Neutrophil (primary cell): ENCODE data around the gene LIG3.

Source experiments
- H3K27ac ChIP-seq: fragments of 200-600 bp; sonication (generic); 2 replicates; pipeline ENCODE4 v1.5.1; 2016; ENCODE audit warnings: mild to moderate bottlenecking, moderate library complexity
- H3K27me3 ChIP-seq: fragments of 200-600 bp; sonication (generic); 2 replicates; pipeline ENCODE4 v1.6.0; 2016; ENCODE audit warnings: mild to moderate bottlenecking
- H3K36me3 ChIP-seq: fragments of 200-600 bp; sonication (generic); 2 replicates; pipeline ENCODE4 v1.5.1; 2017
- H3K4me1 ChIP-seq, 2 experiments: fragments of 200-600 bp in 1 of 2; sonication (generic) in 1 of 2; 1 replicate in 1 of 2; 2 replicates in 1 of 2; pipeline versions ENCODE4 v1.5.1 to v1.6.1; 2013 to 2016; ENCODE audit warnings: low read depth in 1 of 2, low read length in 1 of 2, mild to moderate bottlenecking in 1 of 2, moderate library complexity in 1 of 2; ENCODE audit not compliant: control insufficient read depth in 1 of 2, insufficient read depth in 1 of 2
- H3K4me3 ChIP-seq, 2 experiments: fragments of 200-600 bp in 1 of 2; sonication (generic) in 1 of 2; 1 replicate in 1 of 2; 2 replicates in 1 of 2; pipeline ENCODE4 v1.5.1; 2013 to 2016; ENCODE audit warnings: low read depth in 1 of 2, low read length in 1 of 2, mild to moderate bottlenecking in 1 of 2, moderate library complexity in 1 of 2
- H3K9me3 ChIP-seq: fragments of 200-600 bp; sonication (generic); 2 replicates; pipeline ENCODE4 v1.5.1; 2016
- TF ChIP-seq, protein P1 (sequence below): fragments of 200-600 bp; sonication (generic); IDR thresholded peaks from 2 replicates; pipeline ENCODE4 v1.5.1; 2016; ENCODE audit warnings: antibody characterized with exemption

LIG3 gene

DNA sequence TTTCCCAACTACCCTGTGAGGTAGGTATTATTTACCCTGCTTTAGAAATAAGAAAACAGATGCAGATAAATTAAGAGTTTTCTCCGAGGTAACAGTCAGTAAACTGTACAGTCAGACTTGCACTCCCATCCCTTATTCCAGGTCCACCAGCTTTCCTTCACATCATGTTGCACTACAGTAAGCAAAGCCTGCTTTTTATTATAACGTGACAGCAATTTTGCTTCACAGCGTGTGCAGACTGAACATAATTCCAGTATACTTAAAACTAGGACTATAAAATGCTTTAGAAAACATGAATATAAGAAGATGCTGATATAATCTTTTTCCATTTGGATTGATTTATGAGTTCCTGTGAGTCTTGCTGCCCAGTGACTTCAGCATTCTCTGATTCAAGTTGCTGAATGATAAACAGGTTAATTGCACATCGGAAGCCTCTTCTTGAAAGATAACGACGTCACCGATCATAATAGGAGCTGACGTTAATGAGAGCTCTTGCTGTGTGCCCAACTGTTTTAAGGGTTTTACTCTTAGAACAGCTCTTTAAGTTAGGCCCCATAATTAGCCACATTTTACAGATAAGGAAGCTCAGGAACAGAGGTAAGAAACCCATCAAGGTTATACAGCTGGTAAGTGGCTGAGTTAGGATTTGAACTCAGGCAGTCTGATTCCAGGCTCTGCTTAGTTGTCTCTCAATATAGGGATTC lies 1.4 kb downstream of the LIG3 start:
- no peaks in the 10 kb centered on the region for H3K9me3 ChIP-seq
- TF ChIP-seq, protein P1, sequence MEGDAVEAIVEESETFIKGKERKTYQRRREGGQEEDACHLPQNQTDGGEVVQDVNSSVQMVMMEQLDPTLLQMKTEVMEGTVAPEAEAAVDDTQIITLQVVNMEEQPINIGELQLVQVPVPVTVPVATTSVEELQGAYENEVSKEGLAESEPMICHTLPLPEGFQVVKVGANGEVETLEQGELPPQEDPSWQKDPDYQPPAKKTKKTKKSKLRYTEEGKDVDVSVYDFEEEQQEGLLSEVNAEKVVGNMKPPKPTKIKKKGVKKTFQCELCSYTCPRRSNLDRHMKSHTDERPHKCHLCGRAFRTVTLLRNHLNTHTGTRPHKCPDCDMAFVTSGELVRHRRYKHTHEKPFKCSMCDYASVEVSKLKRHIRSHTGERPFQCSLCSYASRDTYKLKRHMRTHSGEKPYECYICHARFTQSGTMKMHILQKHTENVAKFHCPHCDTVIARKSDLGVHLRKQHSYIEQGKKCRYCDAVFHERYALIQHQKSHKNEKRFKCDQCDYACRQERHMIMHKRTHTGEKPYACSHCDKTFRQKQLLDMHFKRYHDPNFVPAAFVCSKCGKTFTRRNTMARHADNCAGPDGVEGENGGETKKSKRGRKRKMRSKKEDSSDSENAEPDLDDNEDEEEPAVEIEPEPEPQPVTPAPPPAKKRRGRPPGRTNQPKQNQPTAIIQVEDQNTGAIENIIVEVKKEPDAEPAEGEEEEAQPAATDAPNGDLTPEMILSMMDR: no peak
- peaks cover 22 to 24% of the 10 kb centered on the region in 2 experiments for H3K4me1 ChIP-seq
- no peaks in the 10 kb centered on the region for H3K27me3 ChIP-seq
- H3K36me3 ChIP-seq: peaks cover 11% of the 10 kb centered on the region
- H3K27ac ChIP-seq: peak overlapping the region; percentile 86
- peak overlapping the region; percentile 79 to 80 for H3K4me3 ChIP-seq

DNA sequence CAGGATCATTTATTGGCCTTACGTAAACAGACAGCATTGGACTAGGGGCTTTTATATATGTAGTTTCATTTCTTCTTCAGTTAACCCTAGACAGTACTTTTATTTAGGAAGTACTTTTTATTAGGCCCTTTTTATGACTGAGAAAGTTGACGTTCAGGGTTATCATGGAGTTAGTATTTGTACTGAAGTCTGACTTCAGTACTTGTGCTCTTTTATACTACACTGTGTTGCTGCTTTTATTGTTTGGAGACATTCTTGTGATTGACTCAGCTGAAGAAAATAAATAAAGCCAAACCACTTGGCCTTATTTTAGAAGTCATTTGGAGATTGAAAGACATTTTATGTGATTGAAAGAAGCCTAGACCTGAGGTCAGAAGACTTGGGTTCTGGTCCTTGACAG lies 6.9 kb downstream of the LIG3 start:
- Histone ChIP-seq H3K27ac (no peak overlapping the region), H3K9me3 (no peaks in the 10 kb centered on the region), H3K4me1 (peaks cover 38 to 41% of the 10 kb centered on the region in 2 experiments), H3K4me3 (no peak overlapping the region), H3K27me3 (no peaks in the 10 kb centered on the region), H3K36me3 (peaks cover 16% of the 10 kb centered on the region)
- TF ChIP-seq, protein P1: no peak

DNA sequence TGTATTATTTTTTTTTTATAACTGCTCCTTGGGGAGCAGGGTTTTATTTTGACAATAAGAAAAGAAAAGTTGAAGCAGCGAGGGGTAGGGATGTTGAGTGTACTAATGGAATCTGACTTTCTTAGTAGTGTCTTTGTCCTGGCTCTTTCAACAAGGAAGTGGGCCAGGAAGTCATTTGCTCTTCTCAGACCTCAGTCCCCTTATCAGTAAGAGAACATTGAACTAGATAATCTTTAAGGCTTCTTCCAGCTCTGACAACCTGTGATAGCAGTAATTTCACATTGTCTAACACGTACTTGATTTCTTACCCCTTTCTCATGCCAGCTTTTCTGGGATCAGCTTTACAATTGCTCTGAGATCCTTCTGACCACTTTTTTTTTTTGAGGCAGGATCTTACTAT lies 8.3 kb downstream of the LIG3 start:
- H3K27me3 ChIP-seq: no peaks in the 10 kb centered on the region
- H3K4me1 ChIP-seq: peaks cover 52 to 55% of the 10 kb centered on the region in 2 experiments
- no peaks in the 10 kb centered on the region for H3K9me3 ChIP-seq
- TF ChIP-seq, protein P1: no peak
- no peak overlapping the region for H3K4me3 ChIP-seq
- H3K36me3 ChIP-seq: peaks cover 16% of the 10 kb centered on the region
- peak overlapping the region; percentile 7 for H3K27ac ChIP-seq

DNA sequence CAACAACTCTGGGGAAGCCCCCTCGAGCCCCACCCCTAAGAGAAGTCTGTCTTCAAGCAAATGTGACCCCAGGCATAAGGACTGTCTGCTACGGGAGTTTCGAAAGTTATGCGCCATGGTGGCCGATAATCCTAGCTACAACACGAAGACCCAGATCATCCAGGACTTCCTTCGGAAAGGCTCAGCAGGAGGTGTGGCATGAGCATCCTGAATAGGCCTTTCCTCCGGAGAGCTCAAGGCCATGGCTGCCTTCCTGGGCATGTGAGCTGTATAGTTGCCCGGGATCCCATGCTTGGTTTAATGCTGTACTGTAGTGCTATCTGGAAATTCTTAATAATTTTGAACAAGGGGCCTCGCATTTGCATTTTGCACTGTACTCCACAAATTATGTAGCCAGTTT lies 9.2 kb downstream of the LIG3 start:
- no peaks in the 10 kb centered on the region for H3K27me3 ChIP-seq
- H3K9me3 ChIP-seq: no peaks in the 10 kb centered on the region
- no peak overlapping the region for H3K4me3 ChIP-seq
- TF ChIP-seq, protein P1: no peak
- peak overlapping the region; percentile 80 for H3K27ac ChIP-seq
- peaks cover 16% of the 10 kb centered on the region for H3K36me3 ChIP-seq
- peaks cover 60 to 63% of the 10 kb centered on the region in 2 experiments for H3K4me1 ChIP-seq

DNA sequence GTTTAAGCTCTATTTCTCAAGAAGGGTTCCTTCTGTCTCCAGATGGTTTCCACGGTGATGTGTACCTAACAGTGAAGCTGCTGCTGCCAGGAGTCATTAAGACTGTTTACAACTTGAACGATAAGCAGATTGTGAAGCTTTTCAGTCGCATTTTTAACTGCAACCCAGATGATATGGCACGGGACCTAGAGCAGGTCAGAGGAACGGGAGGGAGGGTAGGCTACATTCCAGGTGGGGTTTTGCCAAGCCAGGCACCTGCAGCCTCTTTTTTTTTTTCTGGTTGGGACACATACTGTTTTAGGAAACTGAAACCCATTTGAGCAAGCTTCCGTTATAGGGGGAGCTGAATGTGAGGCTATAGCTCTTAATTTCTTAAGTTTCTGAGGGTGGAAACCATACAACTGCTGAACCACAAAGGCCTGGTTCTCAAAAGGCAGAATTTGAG lies 10.6 kb downstream of the LIG3 start:
- Histone ChIP-seq H3K4me1 (peaks cover 75 to 78% of the 10 kb centered on the region in 2 experiments), H3K27ac (peak overlapping the region; percentile 80), H3K36me3 (peaks cover 11% of the 10 kb centered on the region), H3K9me3 (no peaks in the 10 kb centered on the region), H3K27me3 (no peaks in the 10 kb centered on the region), H3K4me3 (peak overlapping the region in 1 of 2 experiments; percentile 26)
- TF ChIP-seq, protein P1: no peak
